Ectodermal cell (in vitro differentiated cells): ENCODE data around the gene SIK2.

Source experiments
- H3K27ac ChIP-seq: 2 replicates; pipeline ENCODE4 v1.7.0; 2013; ENCODE audit warnings: mild to moderate bottlenecking, low read depth, low read length; ENCODE audit not compliant: insufficient read depth, poor library complexity, severe bottlenecking
- H3K27me3 ChIP-seq: 2 replicates; pipeline ENCODE4 v1.7.0; 2013; ENCODE audit warnings: mild to moderate bottlenecking, low read length; ENCODE audit not compliant: insufficient read depth, control insufficient read depth, poor library complexity, severe bottlenecking
- H3K36me3 ChIP-seq: one replicate; pipeline ENCODE4 v1.7.0; 2013; ENCODE audit warnings: low read length; ENCODE audit not compliant: control insufficient read depth, insufficient read depth
- H3K4me1 ChIP-seq: one replicate; pipeline ENCODE4 v1.7.0; 2013; ENCODE audit warnings: low read length; ENCODE audit not compliant: control insufficient read depth, insufficient read depth
- H3K4me3 ChIP-seq: 2 replicates; pipeline ENCODE4 v1.7.0; 2013; ENCODE audit warnings: low read depth, low read length, control low read depth; ENCODE audit not compliant: insufficient read depth
- H3K9me3 ChIP-seq: 2 replicates; pipeline ENCODE4 v1.7.0; 2013; ENCODE audit warnings: mild to moderate bottlenecking, low read length, moderate library complexity; ENCODE audit not compliant: control insufficient read depth
- WGBS, 2 experiments: methylation state at CpG; one replicate each; pipeline ENCODE4 v1.1.7; 2013; ENCODE audit warnings: missing lambda C conversion rate in 2 of 2; 5-methylcytosine and 5-hydroxymethylcytosine counted together

Gene SIK2

GRCh38 chr11:111778047-111778558 is 175.9 kb downstream of the SIK2 start:
- H3K27me3 ChIP-seq: no peaks in the 10 kb centered on the region
- H3K4me1 ChIP-seq: peaks cover 4% of the 10 kb centered on the region
- WGBS, 2 experiments: 82 to 93% methylated on average over 3 of the region's 3 CpGs
- no peaks in the 10 kb centered on the region for H3K36me3 ChIP-seq
- H3K27ac ChIP-seq: no peak overlapping the region
- H3K9me3 ChIP-seq: no peaks in the 10 kb centered on the region
- no peak overlapping the region for H3K4me3 ChIP-seq

DNA sequence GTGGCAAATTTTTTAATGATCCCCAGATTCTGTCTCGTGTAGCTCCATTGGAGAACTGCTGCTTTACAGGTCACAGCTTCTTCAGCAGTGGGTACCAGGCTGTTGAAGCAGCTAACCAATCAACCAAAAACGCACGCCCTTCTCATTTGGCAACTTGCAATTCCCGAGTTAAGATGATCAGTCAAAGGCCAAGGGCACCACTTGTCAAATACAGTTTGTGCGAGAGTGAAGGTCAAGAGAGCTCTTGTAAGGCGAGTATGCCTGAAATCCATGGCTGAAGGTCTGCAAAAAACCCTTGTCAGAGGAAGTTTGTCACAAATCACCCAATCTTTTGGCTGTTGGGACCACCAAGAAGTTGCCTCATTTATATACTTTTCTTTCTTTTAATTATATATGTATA is 176.9 kb downstream of the SIK2 start:
- 92 to 94% methylated on average over 6 of the region's 6 CpGs for WGBS, 2 experiments

More for the DNA sequence above, 176.9 kb downstream of the SIK2 start:
- Histone ChIP-seq H3K4me1 (peaks cover 4% of the 10 kb centered on the region), H3K9me3 (no peaks in the 10 kb centered on the region), H3K27ac (no peak overlapping the region), H3K36me3 (no peaks in the 10 kb centered on the region), H3K4me3 (no peak overlapping the region), H3K27me3 (no peaks in the 10 kb centered on the region)
